Activated T-cell treated with anti-CD3 and anti-CD28 coated beads, Interleukin-2, amount 50 U/mL, for 48 hours (primary cell): ENCODE data around the gene LHFPL2.

Experiments used
- DNase-seq, 2 experiments: peaks; one replicate each; pipeline ENCODE4 v3.0.0-alpha.2; 2020

The LHFPL2 gene

GRCh38 chr5:78594021-78594420 lies 54.6 kb downstream of the LHFPL2 start:
- DNase-seq = no peak

- no peak for DNase-seq
Observed at GRCh38 chr5:78593465-78593864, 55.1 kb downstream of the LHFPL2 start.

- DNase-seq = no peak
Observed at GRCh38 chr5:78592735-78593386, 55.7 kb downstream of the LHFPL2 start.

- DNase-seq = no peak
Observed at GRCh38 chr5:78591972-78592700, 56.4 kb downstream of the LHFPL2 start.

- no peak for DNase-seq
Observed at GRCh38 chr5:78591138-78591612, 57.4 kb downstream of the LHFPL2 start.

- DNase-seq = no peak
Observed at GRCh38 chr5:78589923-78590322, 58.6 kb downstream of the LHFPL2 start.

- no peak for DNase-seq
Observed at GRCh38 chr5:78588507-78588906, 60.1 kb downstream of the LHFPL2 start.

GRCh38 chr5:78587775-78588291 lies 60.7 kb downstream of the LHFPL2 start:
- DNase-seq = no peak

- DNase-seq = no peak
Observed at GRCh38 chr5:78587081-78587774, 61.3 kb downstream of the LHFPL2 start.

DNA sequence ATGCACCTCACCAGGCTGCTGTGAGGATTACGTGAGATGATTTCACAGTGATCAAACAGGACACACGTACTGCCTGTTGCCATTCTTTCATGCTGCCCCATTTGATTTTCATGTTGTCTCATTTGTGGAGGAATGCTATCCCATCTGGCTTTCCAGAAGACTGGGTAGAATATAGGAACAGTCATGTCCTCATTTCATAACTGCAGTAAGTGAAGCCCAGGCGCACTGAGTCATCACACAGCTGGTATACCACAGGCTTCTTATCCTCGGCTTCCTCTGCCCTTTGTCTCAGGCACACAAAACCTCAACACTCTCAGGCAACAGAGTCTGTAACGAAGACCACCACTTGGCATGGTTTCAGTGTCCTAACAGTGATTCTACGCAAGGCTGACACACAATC lies 62.3 kb downstream of the LHFPL2 start:
- DNase-seq = peak in 1 of 2 experiments; percentile 23

DNA sequence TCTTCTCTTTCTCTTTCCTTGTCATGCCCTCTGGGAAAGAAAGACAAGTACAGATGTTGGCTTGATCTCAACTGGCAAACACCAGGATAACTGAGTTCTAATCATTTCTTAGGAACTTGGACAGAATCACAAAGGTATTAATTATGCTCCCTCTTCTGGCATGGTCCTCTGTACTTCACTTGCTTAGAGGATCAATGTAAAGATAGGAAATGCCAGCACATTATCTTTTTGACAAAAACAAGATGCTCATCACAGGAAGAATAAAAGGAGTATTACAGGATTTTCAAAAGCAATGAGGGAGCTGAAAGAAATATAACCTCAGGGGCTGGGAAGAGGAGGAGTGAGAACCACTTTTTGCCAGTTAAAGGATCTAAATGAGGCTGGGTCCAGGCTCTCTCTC lies 70.6 kb downstream of the LHFPL2 start:
- DNase-seq = no peak

GRCh38 chr5:78577071-78577807 lies 71.3 kb downstream of the LHFPL2 start:
- DNase-seq = no peak

DNA sequence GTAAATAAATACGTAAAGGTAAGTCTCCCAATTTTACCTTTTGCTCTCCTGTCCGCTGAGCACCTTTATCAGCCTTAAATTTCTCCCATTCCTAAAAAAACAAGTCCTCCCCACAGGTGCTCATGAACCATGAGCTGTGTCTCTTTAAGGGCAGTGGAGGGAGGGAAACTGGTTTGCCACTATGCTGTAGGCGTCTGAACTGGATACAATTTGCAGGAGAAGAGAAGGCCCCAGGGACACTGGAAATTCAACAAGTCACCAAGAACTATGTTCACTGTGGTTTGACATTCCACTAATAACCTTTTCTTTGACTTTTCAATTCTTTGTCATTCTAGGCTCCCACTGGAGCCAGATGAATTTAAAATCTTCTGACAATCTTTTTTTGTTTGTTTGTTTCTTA lies 72.2 kb downstream of the LHFPL2 start:
- no peak for DNase-seq

GRCh38 chr5:78574731-78575161 lies 73.8 kb downstream of the LHFPL2 start:
- DNase-seq = no peak

DNA sequence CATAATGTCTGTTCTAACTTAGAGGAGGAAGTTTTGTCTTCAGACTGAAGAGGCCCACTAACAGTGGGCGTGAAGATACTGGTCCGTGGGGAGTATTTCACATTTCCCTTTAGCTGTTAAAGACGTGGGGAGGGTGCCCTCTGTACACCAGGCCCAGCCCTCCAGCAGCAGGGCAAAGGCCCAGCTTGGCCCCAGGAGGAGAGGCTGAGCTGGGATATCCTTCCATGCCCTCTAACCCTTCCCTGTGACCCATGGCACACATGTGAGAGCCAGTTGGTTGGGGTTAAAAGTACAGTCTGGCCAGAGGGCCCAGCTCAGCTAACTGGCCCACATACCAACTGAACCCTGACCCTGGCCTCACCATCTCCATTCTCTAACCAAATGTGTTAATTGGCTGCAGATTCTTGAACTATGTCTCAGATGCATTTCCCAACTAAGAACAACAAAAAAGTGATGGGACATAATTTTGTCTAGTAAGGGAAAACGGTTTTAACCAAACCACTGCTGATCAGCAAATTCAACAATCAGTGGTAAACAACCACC lies 74.4 kb downstream of the LHFPL2 start:
- no peak for DNase-seq

GRCh38 chr5:78573318-78573717 lies 75.3 kb downstream of the LHFPL2 start:
- no peak for DNase-seq

DNA sequence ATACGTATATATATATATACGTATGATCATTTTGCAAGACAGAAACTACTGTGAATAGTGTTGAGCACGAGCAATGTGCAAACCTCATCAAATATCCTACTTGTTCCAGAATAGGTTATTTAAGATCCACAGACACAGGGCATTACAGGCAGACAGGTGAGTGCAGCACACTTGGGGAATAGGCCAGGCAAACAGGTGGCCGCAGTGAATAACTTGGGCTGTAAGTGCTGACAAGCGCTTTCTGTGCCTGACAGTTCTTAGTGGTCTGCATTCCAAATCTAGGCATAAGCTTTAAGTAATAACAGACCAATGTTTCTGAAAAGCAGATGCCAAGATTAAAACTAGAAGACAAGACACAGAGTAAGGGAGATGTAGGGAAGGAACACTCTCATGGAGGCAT lies 77.9 kb downstream of the LHFPL2 start:
- DNase-seq = no peak

- DNase-seq = no peak
Observed at GRCh38 chr5:78569441-78569840, 79.1 kb downstream of the LHFPL2 start.

- DNase-seq = no peak
Observed at GRCh38 chr5:78568676-78569075, 79.9 kb downstream of the LHFPL2 start.

GRCh38 chr5:78568212-78568611 lies 80.4 kb downstream of the LHFPL2 start:
- DNase-seq = no peak

DNA sequence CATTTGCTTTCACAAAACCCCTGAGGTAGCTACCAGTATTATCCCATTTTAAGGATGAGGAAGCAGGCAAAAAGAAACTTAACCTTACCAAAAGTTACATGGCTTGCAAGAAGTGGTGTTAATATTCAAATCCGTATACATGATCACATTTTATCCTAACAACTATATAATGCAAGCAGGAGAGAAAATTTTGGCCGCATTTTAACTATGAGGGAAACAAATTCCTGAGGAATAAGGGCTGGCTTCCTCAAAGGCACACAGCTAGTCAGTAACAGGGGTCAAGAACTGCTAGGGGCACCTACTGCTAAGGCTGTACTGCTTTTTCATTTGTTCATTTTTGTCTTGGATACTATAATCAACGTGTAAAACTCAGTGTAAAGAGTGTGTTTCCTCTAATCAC lies 81.0 kb downstream of the LHFPL2 start:
- no peak for DNase-seq

GRCh38 chr5:78566747-78567425 lies 81.7 kb downstream of the LHFPL2 start:
- DNase-seq = no peak
